ENCODE data around the gene FRY.

- TF ChIP-seq CTCF (IDR thresholded peaks at IDR 0.05) = no peak
- no peak for TF ChIP-seq POLR2A (IDR thresholded peaks at IDR 0.05)
Measured at GRCh38 chr13:32253911-32254399, 222.4 kb downstream of the FRY start.
